Spleen (tissue), 13 donors: ENCODE measurements around the gene USP6. TPM values are rescaled to one million over a fixed set of nuclear protein-coding genes. Genes with fewer than 3 reads are reported as not detected.
"Not testable (repeated sequence)": the region's sequence is repeated elsewhere in the genome, so short reads cannot be mapped to it uniquely, and the experiment has no call there.

ENCODE experiments used
- DNase-seq: peaks from one replicate; pipeline ENCODE4 v3.0.0-alpha.2; 2020
- H3K27ac ChIP-seq, 8 donors: fragments of 200-600 bp; sonication (generic) in 7 of 8; 1 replicate in 4 of 8; 2 replicates in 4 of 8; pipeline versions ENCODE4 v1.5.0 to v1.8.0; 2016 to 2021; ENCODE audit warnings: inconsistent platforms in 4 of 8, mild to moderate bottlenecking in 4 of 8, moderate library complexity in 1 of 8
- H3K27me3 ChIP-seq, 7 donors: fragments of 200-600 bp; sonication (generic) in 6 of 7; replicated peaks in 1 of 7; 1 replicate in 4 of 7; 2 replicates in 3 of 7; pipeline versions ENCODE4 v1.5.0 to v1.8.0; 2016 to 2021; ENCODE audit warnings: inconsistent platforms in 3 of 7, mild to moderate bottlenecking in 1 of 7
- H3K36me3 ChIP-seq, 6 donors: fragments of 200-600 bp; sonication (generic) in 5 of 6; 1 replicate in 4 of 6; 2 replicates in 2 of 6; pipeline versions ENCODE4 v1.5.0 to v1.8.0; 2016 to 2021; ENCODE audit warnings: inconsistent platforms in 2 of 6
- H3K4me1 ChIP-seq, 6 donors: fragments of 200-600 bp; sonication (generic) in 5 of 6; 1 replicate in 3 of 6; 2 replicates in 3 of 6; pipeline versions ENCODE4 v1.5.0 to v1.8.0; 2016 to 2021; ENCODE audit warnings: inconsistent platforms in 3 of 6
- H3K4me3 ChIP-seq, 8 donors: fragments of 200-600 bp; sonication (generic) in 7 of 8; 1 replicate in 4 of 8; 2 replicates in 4 of 8; pipeline versions ENCODE4 v1.5.0 to v1.8.0; 2016 to 2021; ENCODE audit warnings: inconsistent platforms in 4 of 8, mild to moderate bottlenecking in 4 of 8, moderate library complexity in 2 of 8
- H3K9me3 ChIP-seq, 8 donors: fragments of 200-600 bp; sonication (generic) in 7 of 8; 1 replicate in 4 of 8; 2 replicates in 4 of 8; pipeline versions ENCODE4 v1.5.0 to v1.8.0; 2016 to 2021; ENCODE audit warnings: inconsistent platforms in 4 of 8
- POLR2A ChIP-seq, 3 donors: fragments of 450-650 bp; IDR thresholded peaks; one replicate each; pipeline ENCODE4 v1.5.1; 2017; ENCODE audit warnings: antibody characterized with exemption in 3 of 3, mild to moderate bottlenecking in 1 of 3
- POLR2AphosphoS5 ChIP-seq, 3 donors: sonication (generic); formaldehyde crosslinking; IDR thresholded peaks; one replicate each; pipeline ENCODE4 v1.5.1; 2017; ENCODE audit warnings: antibody characterized with exemption in 3 of 3
- WGBS, 5 donors: extraction: QIAGEN DNeasy Blood & Tissue Kit in 3 of 5; methylation state at CpG; one replicate each; pipeline versions ENCODE4 v1.1.5 to v1.1.7; 2013 to 2018; 5-methylcytosine and 5-hydroxymethylcytosine counted together
- intact Hi-C: fragments of 100-400 bp; cut with DNase I; formaldehyde crosslinking; loops from one replicate; pipeline ENCODE4 v1.15.0; 2023; ENCODE audit warnings: low total_unique reads
- long read RNA-seq, 2 donors: transcript quantifications; one replicate each; lab custom pipeline, GENCODE V29; 2026
- polyA plus RNA-seq, 3 donors: library from polyadenylated mRNA; stranded (reverse); fragments of 200-250 nt; gene quantifications; one replicate each; pipeline ENCODE4 v1.2.1, GENCODE V29; 2013
- total RNA-seq, 7 donors: library from RNA; depleted of rRNA in 3 of 7; stranded (reverse); fragments of >200 nt in 3 of 7; fragmentation: NEBNext Ultra II Directional in 4 of 7; extraction: Animal tissue kit (Norgen Biotek cat#: 25700) in 4 of 7; gene quantifications; one replicate each; pipeline versions ENCODE4 v1.1.0 to v1.2.1, GENCODE V29; 2016 to 2021
- TF ChIP-seq, protein P1 (sequence below), 11 experiments: fragments of 200-600 bp in 7 of 11; fragments of 450-650 bp in 4 of 11; sonication (generic) in 4 of 11; IDR thresholded peaks in 8 of 11; conservative IDR thresholded peaks in 3 of 11; 1 replicate in 7 of 11; 2 replicates in 4 of 11; pipeline versions ENCODE4 v1.4.0 to v1.8.0; 2016 to 2021; ENCODE audit warnings: antibody characterized with exemption in 11 of 11, inconsistent platforms in 4 of 11, mild to moderate bottlenecking in 1 of 11
- donor health status: healthy with polysubstance abuse.
- donor health status: DM: no; HTN: no; CAD: no; lungs with moderate emphysema.
- donor health status: DM: no; HTN: no; CAD: no.
- donor health status: Bipolar disorder and iron deficiency.
- donor health status: healthy.
- donor health status: DM: no; HTN: no; CAD: no.
- donor health status: DM: yes; HTN: yes; CAD: no.

The USP6 gene
- under 1 TPM in 6 of 7 donors, not detected in 1; 0.09 to 0.37 (median 0.24) TPM for total RNA-seq
- under 1 TPM; 0.03 to 0.09 (median 0.08) TPM for polyA plus RNA-seq
- long read RNA-seq, donor 1, result 0 reads
- long read RNA-seq, donor 2, result 0 reads

DNA sequence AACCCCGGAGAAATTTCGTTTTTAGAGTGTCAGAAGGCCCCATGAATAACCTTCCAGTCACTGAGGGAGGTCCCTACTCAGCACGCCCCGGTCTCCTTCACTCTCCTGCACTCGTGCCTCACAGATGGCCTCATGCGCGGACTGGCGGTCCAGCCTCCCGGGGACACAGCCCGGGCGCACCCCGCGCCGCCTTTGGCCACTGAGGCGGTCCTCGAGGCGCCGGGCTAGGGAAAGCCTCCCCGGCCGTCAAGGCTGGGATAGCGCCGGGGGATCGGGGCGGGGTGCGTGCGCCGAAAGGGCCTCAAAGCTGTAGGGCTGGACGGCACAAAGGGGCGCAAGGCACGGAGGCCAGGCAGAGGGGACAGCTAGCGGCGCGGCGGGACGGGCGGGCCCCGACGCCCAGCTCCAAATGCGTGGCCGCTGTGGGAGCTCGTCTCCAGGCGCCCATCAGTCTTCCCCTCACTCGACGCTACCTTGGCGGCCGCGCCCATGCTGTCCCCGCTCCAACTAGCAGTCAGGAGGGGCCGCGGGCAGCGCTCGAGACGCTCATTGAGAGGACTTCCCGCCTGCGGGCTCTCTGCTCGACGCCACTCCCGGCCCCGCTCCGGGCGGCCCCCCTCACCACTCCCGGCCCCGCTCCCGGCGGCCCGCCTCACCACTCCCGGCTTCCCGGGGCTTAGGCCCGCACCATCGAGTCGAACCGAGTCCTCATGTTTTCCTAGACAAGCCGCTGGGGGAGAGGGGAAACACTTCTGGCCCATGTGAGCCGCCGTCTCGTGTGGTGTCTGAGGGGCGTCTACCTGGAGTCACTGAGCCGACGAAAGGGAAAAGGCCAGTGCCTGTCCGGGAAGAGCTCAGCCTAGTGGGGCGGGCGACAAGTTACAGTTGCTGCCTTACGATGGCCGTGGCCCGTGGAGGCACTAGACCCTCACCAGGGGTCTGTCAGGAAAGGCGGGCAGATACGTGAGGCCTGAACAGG lies at the start of gene USP6:
USP6 (plus strand) TSS at position 360 of the 979 bp plus-strand sequence. CDS start 14,336 bp downstream, outside the sequence.
- H3K4me3 ChIP-seq, result peak within 1 kb of the TSS in 2 of 8 donors; percentile 35 to 39
- H3K9me3 ChIP-seq, result peaks cover 0 to 9% (median 0%) of the 10 kb centered on the region in 8 donors
- peaks cover 0 to 31% (median 15%) of the 10 kb centered on the region in 6 donors for H3K4me1 ChIP-seq
- peaks cover 5 to 43% (median 12%) of the 10 kb centered on the region in 7 donors for H3K27me3 ChIP-seq
- TF ChIP-seq, protein P1, sequence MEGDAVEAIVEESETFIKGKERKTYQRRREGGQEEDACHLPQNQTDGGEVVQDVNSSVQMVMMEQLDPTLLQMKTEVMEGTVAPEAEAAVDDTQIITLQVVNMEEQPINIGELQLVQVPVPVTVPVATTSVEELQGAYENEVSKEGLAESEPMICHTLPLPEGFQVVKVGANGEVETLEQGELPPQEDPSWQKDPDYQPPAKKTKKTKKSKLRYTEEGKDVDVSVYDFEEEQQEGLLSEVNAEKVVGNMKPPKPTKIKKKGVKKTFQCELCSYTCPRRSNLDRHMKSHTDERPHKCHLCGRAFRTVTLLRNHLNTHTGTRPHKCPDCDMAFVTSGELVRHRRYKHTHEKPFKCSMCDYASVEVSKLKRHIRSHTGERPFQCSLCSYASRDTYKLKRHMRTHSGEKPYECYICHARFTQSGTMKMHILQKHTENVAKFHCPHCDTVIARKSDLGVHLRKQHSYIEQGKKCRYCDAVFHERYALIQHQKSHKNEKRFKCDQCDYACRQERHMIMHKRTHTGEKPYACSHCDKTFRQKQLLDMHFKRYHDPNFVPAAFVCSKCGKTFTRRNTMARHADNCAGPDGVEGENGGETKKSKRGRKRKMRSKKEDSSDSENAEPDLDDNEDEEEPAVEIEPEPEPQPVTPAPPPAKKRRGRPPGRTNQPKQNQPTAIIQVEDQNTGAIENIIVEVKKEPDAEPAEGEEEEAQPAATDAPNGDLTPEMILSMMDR (IDR thresholded peaks at IDR 0.05 in 8 of 11, conservative IDR thresholded peaks at IDR 0.05 in 3 of 11), result no peak
- TF ChIP-seq POLR2A (IDR thresholded peaks at IDR 0.05) (no peak), POLR2AphosphoS5 (IDR thresholded peaks at IDR 0.05) (peak in 1 of 3 donors; percentile 21)
- WGBS, 5 donors, result 26 to 39% (median 31%) methylated on average over 51 to 87 of the region's 87 CpGs
- peaks cover 0 to 13% (median 10%) of the 10 kb centered on the region in 6 donors for H3K36me3 ChIP-seq
- DNase-seq, result peak; percentile 70
- H3K27ac ChIP-seq, result peak within 1 kb of the TSS in 1 of 8 donors; percentile 64
- intact Hi-C loops, result no loop called here

DNA sequence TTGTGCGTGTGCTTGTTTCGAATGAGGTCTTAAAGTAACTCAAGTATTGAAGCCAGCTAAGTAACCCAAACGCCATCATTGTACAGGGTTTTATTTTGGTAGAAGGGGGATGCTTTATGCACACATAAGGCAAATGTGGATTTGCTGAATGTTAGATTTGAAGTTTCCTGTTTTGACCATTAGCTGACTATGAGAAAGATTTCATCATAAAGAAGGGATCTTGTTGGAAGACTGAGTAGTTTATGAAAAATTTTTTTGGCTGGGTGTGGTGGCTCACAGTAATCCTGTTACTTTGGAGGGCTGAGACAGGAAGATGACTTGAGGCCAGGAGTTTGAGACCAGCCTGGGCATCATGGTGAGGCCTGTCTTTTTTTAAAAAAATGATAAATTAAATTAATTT lies 47.6 kb upstream of the USP6 start:
- intact Hi-C loops, result loop anchor here (10.0 kb wide), 1 partner anchor 83 kb away; the partner anchor contains the start of gene CAMTA2
- Histone ChIP-seq H3K27me3 (no peaks in the 10 kb centered on the region), H3K4me1 (no peaks in the 10 kb centered on the region), H3K4me3 (no peak overlapping the region), H3K36me3 (no peaks in the 10 kb centered on the region), H3K9me3 (no peaks in the 10 kb centered on the region), H3K27ac (no peak overlapping the region)
- 82 to 94% (median 91%) methylated on average over 3 of the region's 3 CpGs for WGBS, 5 donors
- DNase-seq, result no peak
- TF ChIP-seq, protein P1 (IDR thresholded peaks at IDR 0.05 in 8 of 11, conservative IDR thresholded peaks at IDR 0.05 in 3 of 11), result no peak
- no peak for TF ChIP-seq POLR2AphosphoS5 (IDR thresholded peaks at IDR 0.05)
- no peak for TF ChIP-seq POLR2A (IDR thresholded peaks at IDR 0.05)

DNA sequence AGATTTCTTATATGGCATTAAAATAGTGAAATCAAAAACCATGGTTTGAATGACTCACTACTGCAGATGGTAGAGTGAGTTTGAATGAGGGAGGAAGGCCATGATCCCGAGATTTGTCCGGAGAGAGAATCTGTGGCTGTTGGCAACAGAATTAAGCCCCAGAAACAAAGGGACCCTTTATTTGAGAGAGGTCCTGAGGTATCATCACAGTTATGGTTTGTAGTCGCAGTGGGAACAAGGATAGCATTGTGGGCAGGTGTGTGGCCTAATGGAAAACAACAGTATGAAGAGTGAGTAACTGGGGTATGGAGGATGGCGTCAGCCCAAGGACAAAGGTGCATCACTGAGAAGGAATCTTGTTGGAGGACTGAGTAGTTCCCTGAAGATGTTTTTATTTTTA lies 46.1 kb upstream of the USP6 start:
- no peak overlapping the region for H3K27ac ChIP-seq
- TF ChIP-seq POLR2A (IDR thresholded peaks at IDR 0.05) (no peak), POLR2AphosphoS5 (IDR thresholded peaks at IDR 0.05) (no peak)
- TF ChIP-seq, protein P1 (IDR thresholded peaks at IDR 0.05 in 8 of 11, conservative IDR thresholded peaks at IDR 0.05 in 3 of 11), result no peak
- H3K4me3 ChIP-seq, result no peak overlapping the region
- no peaks in the 10 kb centered on the region for H3K9me3 ChIP-seq
- intact Hi-C loops, result loop anchor here (10.0 kb wide), 1 partner anchor 85 kb away; the partner anchor contains the start of gene CAMTA2
- H3K36me3 ChIP-seq, result no peaks in the 10 kb centered on the region
- no peaks in the 10 kb centered on the region for H3K4me1 ChIP-seq
- WGBS, 5 donors, result 79 to 94% (median 91%) methylated on average over 4 of the region's 4 CpGs
- H3K27me3 ChIP-seq, result no peaks in the 10 kb centered on the region
- DNase-seq, result no peak

DNA sequence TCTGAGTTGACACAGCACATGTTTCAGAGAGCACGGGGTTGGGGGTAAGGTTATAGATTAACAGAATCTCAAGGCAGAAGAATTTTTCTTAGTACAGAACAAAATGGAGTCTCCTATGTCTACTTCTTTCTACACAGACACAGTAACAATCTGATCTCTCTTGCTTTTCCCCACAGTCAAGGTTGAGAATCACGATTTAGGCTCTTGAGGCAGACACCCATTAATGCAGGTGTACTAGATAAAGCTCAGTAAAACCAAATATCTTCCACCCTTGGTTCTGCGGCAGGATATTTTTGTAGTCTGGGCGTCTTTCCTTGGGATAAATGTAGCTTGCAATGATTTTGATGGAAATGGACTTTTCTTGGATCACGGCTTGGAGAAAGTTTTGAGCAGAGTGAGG lies 40.4 kb upstream of the USP6 start:
- intact Hi-C loops, result not testable (repeated sequence)

DNA sequence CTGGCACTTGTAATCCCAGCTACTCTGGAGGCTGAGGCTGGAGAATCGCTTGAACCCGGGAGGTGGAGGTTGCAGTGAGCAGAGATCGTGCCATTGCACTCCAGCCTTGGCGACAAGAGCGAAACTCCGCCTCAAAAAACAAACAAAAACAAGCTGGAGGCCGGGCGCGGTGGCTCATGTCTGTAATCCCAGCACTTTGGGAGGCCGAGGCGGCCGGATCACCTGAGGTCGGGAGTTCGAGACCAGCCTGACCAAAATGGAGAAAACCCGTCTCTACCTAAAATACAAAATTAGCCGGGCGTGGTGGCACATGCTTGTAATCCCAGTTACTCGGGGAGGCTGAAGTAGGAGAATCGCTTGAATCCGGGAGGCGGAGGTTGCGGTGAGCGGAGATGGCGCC lies 38.6 kb upstream of the USP6 start:
- H3K27me3 ChIP-seq, intact Hi-C loops, DNase-seq: not testable (repeated sequence)
- WGBS, 5 donors, result 96 to 98% (median 97%) methylated on average over 24 of the region's 24 CpGs
- Histone ChIP-seq H3K4me3 (peak overlapping the region in 5 of 8 donors; percentile 66 to 89 (median 68)), H3K4me1 (peaks cover 4 to 32% (median 23%) of the 10 kb centered on the region in 6 donors), H3K9me3 (peaks cover 0 to 12% (median 3%) of the 10 kb centered on the region in 8 donors), H3K36me3 (peaks cover 0 to 22% (median 0%) of the 10 kb centered on the region in 6 donors), H3K27ac (peak overlapping the region in 6 of 8 donors; percentile 85 to 93 (median 88))

More for the DNA sequence above, 40.4 kb upstream of the USP6 start:
- 86 to 90% (median 89%) methylated on average over 4 to 5 of the region's 5 CpGs for WGBS, 5 donors
- H3K4me1 ChIP-seq, result peaks cover 4 to 28% (median 23%) of the 10 kb centered on the region in 6 donors
- H3K4me3 ChIP-seq, H3K9me3 ChIP-seq, H3K27me3 ChIP-seq, DNase-seq, H3K27ac ChIP-seq, H3K36me3 ChIP-seq: not testable (repeated sequence)
